ENCODE results near the gene DCST1. TPM values are rescaled to one million over a fixed set of nuclear protein-coding genes. Genes with fewer than 3 reads are reported as not detected.
"Not testable (repeated sequence)": the region's sequence is repeated elsewhere in the genome, so short reads cannot be mapped to it uniquely, and the experiment has no call there.

The DCST1 gene
- total RNA-seq, 1 donor from 2014 or later, result not detected

DNA sequence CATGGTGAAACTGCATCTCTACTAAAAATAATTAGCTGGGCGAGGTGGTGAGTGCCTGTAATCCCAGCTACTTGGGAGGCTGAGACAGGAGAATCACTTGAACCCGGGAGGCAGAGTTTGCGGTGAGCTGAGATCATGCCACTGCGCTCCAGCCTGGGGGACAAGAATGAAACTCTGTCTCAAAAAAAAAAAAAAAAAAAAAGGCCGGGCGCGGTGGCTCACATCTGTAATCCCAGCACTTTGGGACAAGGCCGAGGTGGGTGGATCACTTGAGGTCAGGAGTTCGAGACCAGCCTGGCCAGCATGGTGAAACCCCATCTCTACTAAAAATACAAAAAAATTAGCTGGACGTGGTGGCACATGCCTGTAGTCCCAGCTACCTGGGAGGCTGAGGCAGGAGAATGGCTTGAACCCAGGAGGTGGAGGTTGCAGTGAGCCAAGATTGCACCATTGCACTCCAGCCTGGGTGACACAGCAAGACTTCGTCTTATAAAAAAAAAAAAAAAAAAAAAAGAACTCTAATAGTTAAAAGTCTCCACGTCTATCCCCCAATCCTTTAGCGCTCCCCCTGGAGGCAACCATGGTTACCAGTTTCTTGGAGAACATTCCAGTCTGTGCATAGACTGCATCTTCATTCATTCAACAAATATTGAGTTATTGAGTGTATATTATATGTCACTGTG lies 38.2 kb upstream of the DCST1 start:
- H3K36me3 ChIP-seq (ENCODE audit: control insufficient read depth, insufficient read depth, low read length); FAIRE-seq; H3K4me3 ChIP-seq (ENCODE audit: low read depth, low read length); H3K27me3 ChIP-seq (ENCODE audit: control insufficient read depth, insufficient read depth, low read length): not testable (repeated sequence)
- peak; percentile 76 for DNase-seq (ENCODE audit: low read depth)
- TF ChIP-seq, protein P1, sequence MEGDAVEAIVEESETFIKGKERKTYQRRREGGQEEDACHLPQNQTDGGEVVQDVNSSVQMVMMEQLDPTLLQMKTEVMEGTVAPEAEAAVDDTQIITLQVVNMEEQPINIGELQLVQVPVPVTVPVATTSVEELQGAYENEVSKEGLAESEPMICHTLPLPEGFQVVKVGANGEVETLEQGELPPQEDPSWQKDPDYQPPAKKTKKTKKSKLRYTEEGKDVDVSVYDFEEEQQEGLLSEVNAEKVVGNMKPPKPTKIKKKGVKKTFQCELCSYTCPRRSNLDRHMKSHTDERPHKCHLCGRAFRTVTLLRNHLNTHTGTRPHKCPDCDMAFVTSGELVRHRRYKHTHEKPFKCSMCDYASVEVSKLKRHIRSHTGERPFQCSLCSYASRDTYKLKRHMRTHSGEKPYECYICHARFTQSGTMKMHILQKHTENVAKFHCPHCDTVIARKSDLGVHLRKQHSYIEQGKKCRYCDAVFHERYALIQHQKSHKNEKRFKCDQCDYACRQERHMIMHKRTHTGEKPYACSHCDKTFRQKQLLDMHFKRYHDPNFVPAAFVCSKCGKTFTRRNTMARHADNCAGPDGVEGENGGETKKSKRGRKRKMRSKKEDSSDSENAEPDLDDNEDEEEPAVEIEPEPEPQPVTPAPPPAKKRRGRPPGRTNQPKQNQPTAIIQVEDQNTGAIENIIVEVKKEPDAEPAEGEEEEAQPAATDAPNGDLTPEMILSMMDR (IDR thresholded peaks at IDR 0.05; ENCODE audit: insufficient read depth, low read length, severe bottlenecking), result peak; percentile 26

DNA sequence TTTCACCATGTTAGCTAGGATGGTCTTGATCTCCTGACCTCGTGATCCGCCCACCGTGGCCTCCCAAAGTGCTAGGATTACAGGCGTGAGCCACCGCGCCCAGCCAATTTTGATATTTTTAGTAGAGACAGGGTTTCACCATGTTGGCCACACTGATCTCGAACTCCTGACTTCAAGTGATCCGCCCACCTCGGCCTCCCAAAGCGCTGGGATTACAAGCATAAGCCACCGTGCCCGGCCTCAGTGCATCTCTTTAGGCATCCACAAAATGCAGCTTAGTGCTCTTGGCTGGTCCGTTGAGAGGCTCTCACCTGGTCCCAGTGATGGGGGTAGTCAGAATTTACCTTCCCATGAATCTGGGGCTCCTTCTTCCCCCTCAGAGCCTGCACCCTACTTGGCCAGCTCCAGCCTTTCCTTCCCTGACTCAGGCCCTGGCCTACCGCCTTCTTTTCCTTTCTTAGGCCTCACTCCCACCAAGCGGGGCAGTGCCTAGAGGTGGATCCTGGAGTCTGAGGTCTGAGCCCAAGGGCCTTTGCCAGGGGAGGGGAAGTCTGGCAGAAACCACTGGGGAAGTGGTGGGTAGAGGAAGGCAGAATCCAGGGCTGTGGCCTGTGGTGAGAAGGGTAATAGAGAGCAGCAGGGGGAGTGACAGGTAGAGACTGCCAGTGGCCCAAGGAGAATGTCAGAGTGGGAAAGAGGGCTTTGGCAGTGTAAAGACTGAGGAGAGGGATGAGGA lies 36.5 kb upstream of the DCST1 start:
- no peak for DNase-seq (ENCODE audit: low read depth)
- no peak overlapping the region for H3K4me3 ChIP-seq (ENCODE audit: low read depth, low read length)
- H3K36me3 ChIP-seq (ENCODE audit: control insufficient read depth, insufficient read depth, low read length), result no peaks in the 10 kb centered on the region
- H3K27me3 ChIP-seq (ENCODE audit: control insufficient read depth, insufficient read depth, low read length), result no peaks in the 10 kb centered on the region
- no peak for FAIRE-seq
- TF ChIP-seq, protein P1 (IDR thresholded peaks at IDR 0.05; ENCODE audit: insufficient read depth, low read length, severe bottlenecking), result no peak

DNA sequence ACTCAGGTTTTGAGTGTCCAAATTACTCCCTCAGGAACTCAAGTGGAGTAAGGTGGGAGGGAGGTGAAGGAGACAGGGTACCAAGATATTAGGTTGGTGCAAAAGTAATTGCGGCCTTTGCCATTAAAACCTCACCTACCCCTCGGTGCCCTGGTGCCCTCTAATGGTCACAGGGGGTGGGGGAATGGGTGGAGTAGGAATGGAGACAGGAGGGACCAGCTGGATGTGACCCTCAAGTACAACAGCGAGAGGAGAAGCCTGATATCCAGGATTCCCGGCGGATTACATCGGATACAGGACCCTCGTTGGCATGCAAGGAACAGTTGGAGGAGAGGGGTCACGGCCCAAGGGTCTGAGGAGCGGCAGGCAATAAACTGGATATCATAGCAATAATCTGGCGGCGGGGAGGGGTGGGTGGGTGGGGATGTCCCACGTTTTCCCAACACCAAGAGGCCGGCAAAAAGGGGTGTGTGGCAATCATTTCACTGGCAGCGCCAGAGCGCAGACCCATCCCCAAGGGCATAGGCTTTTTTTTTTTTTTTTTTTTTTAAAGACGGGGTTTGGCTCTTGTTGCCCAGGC lies 35.3 kb upstream of the DCST1 start:
- DNase-seq (ENCODE audit: low read depth), result no peak
- Histone ChIP-seq H3K4me3 (ENCODE audit: low read depth, low read length) (no peak overlapping the region), H3K27me3 (ENCODE audit: control insufficient read depth, insufficient read depth, low read length) (no peaks in the 10 kb centered on the region), H3K36me3 (ENCODE audit: control insufficient read depth, insufficient read depth, low read length) (no peaks in the 10 kb centered on the region)
- FAIRE-seq, result no peak
- TF ChIP-seq, protein P1 (IDR thresholded peaks at IDR 0.05; ENCODE audit: insufficient read depth, low read length, severe bottlenecking), result no peak

DNA sequence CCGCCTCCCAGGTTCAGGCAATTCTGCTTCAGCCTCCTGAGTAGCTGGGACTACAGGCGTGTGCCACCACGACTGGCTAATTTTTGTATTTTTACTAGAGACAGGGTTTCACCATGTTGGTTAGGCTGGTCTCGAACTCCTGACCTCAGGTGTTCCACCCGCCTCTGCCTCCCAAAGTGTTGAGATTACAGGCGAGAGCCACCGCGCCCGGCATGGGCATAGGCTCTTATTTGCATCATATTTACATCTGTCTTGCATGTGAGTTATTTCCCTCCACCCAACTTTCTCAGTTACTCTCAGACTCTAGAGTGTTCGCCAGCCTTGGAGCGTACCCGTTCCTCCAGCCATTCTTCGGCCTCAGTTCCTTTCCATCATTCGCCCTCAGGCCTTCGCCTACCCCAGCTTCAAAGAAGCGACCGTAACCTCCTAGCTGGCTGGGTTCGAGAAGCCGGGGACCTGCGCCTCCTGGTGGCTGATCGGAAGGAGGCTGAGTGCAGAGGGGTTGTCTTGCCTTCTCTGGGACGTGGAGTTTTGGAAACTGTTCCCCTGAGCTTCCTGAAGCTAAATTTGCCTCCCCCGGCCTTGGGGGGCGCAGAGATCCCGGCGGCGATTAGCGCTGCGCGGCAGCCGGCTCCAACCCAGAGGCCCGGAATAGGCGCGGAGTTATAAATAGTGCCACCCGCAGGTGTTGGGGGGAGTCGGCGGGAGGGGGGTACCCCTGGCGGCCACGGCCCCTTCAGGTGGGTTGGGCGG lies 34.6 kb upstream of the DCST1 start:
- DNase-seq (ENCODE audit: low read depth) (peak; percentile 43), FAIRE-seq (no peak)
- Histone ChIP-seq H3K27me3 (ENCODE audit: control insufficient read depth, insufficient read depth, low read length) (no peaks in the 10 kb centered on the region), H3K36me3 (ENCODE audit: control insufficient read depth, insufficient read depth, low read length) (peaks cover 3% of the 10 kb centered on the region), H3K4me3 (ENCODE audit: low read depth, low read length) (no peak overlapping the region)
- TF ChIP-seq, protein P1 (IDR thresholded peaks at IDR 0.05; ENCODE audit: insufficient read depth, low read length, severe bottlenecking), result peak; percentile 91

DNA sequence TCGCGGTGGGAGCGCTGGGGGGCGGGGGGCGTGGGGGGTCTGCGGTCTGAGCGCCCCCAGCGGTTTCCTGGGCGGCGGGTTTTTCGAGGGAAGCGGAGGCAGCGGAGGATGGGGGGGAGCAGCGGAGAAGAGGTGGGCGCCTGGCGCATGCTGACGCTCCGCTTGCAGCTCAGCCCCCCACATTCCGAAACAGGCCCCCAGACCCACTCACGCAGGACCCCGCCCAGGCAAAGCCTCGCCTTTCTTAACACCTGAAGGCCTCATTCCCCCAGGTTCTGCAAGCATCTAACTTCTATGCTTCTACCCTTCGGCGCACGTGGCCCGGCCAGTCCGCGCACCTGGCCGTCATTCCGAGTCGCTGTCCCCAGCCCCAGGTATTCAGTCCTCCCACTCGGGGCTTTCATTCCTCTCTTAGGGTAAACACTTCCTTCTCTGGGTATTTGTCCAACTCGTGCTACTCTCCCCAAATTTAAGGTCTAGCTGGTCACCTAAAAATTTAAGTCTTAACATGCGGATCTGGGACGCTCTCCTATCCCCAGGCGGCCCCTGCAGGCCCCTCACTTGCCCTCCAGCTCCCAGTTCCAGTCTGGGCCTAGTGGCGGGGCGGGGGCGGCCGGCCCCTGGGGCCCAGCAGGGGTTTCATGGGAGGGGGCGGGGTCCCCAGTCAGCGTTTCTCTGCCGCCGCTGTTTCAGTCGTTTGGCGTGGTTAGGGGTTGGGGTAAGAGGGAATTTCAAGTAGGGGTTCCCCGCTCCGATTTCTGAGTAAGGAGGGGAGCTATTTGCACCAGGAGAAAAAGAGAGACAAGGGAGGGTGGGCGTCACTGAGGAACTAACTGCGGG lies 33.8 kb upstream of the DCST1 start:
- no peak for FAIRE-seq
- H3K4me3 ChIP-seq (ENCODE audit: low read depth, low read length), result peak overlapping the region; percentile 96
- TF ChIP-seq, protein P1 (IDR thresholded peaks at IDR 0.05; ENCODE audit: insufficient read depth, low read length, severe bottlenecking), result no peak
- H3K27me3 ChIP-seq (ENCODE audit: control insufficient read depth, insufficient read depth, low read length), result no peaks in the 10 kb centered on the region
- no peak for DNase-seq (ENCODE audit: low read depth)
- H3K36me3 ChIP-seq (ENCODE audit: control insufficient read depth, insufficient read depth, low read length), result peaks cover 5% of the 10 kb centered on the region
